Raji (cell line): Measurements from ENCODE around the gene PIK3C2G.

Experiments
- POLR2A ChIP-seq: IDR thresholded peaks from 2 replicates; pipeline ENCODE4 v1.6.1; 2011; ENCODE audit warnings: low read depth, low read length, control low read depth; ENCODE audit not compliant: insufficient read depth

The PIK3C2G gene

DNA sequence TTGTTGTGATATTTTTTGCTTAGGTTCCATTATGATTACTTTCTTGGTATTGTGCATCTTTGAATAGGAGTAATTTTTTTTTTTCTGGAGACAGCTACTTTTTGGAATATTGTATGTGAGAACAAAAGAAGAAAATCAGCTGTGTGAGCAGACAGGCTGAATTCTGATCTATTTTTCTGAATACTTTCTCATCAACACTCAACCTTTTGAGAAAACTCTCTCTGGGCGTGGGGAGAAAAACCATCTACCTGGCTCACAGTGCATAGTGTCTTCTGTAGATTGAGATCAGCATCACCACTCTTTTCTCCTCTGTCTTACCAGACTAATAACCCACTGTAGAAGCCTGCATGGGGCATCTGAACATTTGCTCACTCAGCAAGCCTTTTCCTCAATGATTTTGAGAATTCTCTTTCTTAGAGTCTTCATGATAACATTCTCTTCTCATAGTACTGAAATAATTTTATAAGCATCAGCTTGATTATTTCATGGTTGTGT lies 3.3 kb downstream of the PIK3C2G start:
- TF ChIP-seq POLR2A = no peak

DNA sequence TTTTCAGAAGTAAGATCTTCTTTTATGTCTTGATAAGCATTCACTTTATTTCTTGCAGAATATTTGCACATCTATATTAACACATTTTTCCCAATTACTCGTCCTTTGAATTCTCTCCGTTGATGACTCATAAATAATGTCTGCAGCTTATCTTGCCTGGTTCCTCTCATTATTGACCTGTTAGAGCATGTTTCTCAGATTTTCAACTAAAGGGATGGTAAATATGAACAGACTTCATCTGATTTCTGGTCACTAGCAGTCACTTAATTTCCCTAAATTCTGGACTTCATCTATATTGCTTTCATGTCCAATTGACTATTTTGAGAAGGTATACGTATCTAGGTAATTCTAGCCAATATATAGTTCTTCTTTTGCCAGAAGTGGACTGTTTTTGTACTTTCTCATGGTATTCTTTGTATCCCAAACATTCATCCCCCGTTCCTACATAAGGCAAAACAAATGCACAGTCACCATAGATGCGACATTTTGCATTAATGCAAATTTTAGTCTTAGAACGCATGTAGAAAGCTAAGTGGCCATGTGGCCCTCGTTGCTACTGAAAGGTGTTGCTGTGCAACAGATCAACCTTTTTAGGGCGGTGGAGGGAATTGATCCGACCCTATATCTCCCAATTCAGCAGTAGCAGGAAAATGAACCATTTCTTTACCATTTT lies 6.2 kb downstream of the PIK3C2G start:
- no peak for TF ChIP-seq POLR2A

DNA sequence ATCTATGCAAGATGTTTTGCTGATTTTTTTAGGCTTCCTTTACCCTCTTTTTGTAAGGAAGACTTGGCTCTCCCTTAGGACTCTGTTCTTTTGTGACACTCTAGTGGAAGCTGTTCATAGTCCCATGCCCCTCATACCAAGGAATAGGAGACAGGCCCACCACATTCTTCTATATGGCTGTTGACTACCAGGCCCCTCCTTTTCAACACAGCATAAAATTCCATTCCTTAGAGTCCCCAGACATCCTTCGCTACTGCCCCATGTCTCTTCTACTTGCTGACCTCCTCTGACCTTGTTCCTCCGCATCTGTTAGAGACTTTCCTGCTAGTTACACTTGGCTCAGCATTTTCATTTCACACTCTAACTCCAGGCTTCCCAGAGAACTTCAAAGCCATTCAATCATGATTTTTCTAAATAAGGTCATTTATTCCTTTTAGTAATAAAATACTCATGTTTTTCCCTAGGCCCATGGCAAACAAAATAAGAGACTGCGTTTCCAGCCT lies 9.7 kb downstream of the PIK3C2G start:
- TF ChIP-seq POLR2A = no peak

DNA sequence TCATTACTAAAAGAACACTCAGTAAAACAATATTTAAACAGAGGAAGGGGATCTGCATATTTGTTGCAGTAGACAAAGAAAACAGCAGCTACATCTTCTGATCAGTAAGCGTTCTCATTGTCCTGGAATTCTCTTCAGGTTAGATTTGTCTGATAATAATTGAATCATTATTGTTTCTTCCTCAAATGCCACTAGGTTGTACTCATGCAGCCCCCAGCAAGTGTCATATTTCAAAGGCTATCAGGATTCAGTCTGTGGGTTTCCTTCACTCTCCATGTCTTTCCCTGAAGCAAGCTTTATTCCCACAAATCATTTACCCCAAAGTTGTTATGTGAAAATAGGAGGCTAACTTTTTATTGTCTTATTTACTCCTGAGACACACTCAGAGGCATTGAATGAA lies 14.7 kb downstream of the PIK3C2G start:
- no peak for TF ChIP-seq POLR2A

DNA sequence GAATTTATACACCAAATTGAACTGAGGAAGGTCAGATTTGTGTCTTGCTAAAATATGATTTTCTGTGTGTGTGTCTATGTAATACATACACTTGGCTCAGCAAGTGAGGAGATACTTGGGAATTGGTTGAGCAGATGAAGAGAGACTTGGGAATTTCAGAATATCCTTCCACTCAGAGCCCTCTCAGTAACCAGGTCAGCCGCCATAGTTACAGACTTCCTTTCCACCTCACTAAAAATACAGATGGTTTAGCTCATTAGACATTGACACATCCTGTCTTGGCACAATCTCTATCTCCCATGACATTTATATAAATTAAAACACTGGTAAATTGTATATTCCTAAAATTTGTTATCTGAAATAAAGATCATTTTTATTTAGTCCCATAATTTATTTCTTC lies 15.9 kb downstream of the PIK3C2G start:
- no peak for TF ChIP-seq POLR2A

DNA sequence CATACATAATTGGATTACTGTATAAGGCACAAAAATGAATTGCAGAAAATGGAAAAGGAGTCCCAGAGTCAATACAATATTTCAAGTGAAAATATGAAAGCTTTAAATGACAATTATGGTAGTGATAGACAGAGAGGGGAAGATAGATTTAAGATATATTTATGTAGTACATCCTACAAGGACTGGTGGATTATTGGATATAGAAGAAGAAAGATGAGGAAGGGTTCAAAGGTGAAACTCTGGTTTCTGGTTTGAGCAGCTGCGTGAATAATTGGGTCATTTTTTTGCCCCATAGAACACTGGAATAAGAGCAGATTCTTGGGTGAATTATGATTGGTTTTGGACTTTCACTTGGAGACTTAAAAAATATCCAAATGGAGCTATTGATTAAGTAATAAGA lies 19.4 kb downstream of the PIK3C2G start:
- TF ChIP-seq POLR2A = no peak

DNA sequence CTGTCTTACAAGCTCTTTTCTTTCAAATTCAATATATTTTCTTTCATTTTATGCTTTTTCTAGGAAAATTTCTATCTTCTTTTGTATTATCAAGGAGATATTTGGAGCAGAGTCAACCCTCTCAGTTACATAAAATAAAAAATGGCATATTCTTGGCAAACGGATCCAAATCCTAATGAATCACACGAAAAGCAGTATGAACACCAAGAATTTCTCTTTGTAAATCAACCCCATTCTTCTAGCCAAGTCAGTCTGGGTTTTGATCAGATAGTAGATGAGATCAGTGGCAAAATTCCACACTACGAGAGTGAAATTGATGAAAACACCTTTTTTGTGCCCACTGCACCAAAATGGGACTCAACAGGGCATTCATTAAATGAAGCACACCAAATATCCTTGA lies 20.6 kb downstream of the PIK3C2G start:
- TF ChIP-seq POLR2A = no peak

DNA sequence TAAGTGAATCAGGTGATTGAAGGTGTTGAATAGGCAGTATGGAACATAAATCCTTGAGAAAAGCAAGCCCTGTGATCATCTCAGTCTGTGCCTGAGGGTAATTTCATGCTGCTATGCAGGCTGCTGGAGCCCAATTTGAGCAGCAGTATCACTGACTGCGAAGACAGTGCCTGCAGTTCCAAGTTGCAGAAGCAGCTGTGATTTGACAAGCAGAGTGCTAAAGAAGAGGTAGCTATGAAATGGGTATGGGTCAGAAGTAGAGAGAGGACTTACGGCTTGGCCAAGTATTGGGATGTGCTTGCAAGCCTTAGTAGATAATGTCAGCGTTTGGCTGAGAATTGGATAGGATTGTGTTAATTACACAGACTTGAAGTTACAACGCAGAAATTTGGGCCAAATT lies 22.5 kb downstream of the PIK3C2G start:
- TF ChIP-seq POLR2A = no peak

DNA sequence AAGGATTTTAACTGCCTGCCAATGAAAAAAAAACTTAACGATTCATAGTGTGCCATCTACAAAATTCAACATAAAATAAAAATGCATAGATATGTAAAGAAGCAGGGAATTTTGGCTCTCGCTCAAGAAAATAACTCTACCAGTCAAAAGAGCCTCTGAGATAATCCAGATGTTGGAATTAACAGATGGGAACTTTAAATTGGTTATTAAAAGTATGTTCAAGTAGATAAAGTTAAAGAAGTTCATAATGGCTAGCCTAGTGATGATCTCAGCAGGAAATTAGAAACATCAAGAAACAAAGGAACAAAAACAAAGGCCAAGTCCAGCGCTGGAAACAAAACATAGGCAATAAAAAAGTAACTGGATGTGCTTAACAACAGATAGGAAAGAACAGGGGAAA lies 23.1 kb downstream of the PIK3C2G start:
- no peak for TF ChIP-seq POLR2A

DNA sequence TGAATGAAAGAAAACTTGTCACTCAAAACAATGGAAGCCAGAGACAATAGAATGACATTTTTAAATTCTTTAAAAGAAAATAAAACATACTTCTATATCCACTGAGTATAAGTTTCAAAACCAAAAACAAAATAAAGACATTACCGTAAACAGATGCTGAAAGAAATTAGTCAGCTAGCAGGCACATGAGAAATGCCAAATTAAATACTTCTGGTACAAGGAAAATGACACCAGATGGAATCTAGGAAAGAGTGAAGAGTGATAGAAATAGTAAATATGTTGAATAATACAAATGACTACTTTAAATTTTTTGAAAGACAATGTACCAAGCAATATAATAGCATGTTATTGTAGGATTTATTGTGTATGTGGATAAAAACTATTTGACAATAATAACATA lies 23.8 kb downstream of the PIK3C2G start:
- no peak for TF ChIP-seq POLR2A

DNA sequence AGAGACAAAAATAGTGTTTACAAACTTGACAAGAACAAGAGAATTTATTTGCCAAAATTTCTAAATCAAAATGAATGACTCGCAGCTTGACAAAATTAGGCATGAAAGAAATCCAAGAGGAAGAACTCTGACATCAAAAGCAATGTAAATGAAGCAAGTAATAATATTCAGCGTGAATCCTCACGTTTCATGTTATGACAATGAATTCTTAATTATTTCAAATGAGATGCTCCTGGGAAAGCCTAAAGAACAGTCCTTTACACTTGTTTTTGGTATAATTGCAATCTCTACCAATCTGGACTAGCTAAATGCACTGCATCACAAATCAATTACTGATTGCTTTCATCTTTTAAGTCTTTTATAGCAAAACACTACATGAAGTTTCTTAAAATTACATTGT lies 29.1 kb downstream of the PIK3C2G start:
- no peak for TF ChIP-seq POLR2A

DNA sequence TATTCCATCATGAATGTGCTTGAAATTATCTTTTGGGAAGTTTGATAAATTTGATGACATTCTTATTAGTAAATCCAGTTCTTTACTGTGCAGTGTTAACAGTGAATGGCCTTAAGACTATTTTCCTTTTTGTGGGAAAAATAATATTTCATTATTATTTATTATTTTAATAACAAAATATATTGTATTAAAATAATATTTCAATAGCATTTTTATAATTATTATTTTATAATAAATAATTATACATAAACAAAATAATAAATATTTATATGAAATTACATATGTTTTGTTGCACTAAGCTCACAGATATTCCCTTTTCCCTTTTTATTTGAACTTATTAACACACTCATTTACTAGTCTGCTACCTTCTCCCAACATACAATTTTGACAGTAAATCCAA lies 33.6 kb downstream of the PIK3C2G start:
- no peak for TF ChIP-seq POLR2A

DNA sequence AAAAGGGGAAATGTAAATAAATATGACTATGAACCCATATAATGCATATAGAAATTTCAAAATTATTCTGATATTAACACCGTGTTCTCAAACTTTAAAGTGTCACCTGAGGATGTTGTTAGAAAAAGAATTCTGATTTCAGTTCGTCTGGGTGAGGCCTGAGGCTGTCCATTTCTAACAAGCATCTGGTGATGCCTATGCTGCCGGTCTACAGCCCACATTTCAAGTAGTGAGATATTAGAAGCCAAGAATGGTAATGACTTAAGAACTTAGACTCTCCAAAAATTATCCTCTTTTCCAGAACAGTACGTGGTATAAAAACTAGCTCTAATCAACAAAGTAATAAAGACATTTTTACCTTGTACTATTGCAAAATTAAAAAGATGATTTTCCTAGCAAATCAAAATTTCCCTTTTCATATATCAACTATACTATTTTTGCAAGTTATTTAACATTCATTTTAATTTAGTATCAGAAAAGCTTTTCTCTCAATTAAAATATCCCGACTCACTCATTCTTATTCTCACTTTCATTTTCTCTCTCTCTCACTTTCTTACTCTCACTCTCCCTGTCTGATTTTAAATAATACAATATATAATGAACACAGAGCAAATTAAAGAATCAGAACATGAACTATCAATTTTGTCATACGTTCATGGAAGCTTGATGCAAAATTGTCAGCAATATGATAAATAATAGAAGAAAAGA lies 35.0 kb downstream of the PIK3C2G start:
- TF ChIP-seq POLR2A = no peak

DNA sequence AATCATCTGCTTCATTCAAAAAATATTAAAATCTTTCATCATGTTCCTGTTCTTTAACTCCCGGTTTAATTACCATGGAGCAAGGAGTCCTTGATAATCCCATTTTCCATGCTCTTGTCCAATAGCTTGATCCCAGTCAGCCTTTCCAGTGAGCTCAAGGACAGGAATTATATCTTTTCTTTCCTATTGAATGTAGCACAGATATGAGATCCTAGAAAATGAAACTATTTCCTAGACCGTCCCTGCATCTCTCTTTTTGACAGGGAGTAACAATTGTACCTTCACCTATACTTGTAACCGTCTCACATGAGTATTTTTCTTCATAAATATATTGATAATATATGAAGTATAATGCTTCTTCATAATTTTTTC lies 35.6 kb downstream of the PIK3C2G start:
- no peak for TF ChIP-seq POLR2A

DNA sequence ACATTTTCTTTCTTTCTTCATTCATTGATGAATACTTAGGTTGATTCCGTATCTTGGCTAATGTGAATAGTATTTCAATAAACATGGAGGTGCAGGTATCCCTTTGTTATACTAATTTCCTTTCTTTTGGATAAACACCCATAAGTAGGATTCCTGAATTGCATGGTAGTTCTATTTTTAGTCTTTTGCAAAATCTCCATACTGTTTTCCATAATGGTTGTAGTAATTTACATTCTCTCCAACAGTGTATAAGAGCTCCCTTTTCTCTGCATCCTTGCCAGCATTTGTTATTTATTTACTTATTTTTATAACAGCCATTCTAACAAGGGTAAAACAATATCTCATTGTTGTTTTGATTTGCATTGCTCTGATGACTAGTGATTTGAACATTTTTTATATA lies 36.6 kb downstream of the PIK3C2G start:
- TF ChIP-seq POLR2A = no peak

DNA sequence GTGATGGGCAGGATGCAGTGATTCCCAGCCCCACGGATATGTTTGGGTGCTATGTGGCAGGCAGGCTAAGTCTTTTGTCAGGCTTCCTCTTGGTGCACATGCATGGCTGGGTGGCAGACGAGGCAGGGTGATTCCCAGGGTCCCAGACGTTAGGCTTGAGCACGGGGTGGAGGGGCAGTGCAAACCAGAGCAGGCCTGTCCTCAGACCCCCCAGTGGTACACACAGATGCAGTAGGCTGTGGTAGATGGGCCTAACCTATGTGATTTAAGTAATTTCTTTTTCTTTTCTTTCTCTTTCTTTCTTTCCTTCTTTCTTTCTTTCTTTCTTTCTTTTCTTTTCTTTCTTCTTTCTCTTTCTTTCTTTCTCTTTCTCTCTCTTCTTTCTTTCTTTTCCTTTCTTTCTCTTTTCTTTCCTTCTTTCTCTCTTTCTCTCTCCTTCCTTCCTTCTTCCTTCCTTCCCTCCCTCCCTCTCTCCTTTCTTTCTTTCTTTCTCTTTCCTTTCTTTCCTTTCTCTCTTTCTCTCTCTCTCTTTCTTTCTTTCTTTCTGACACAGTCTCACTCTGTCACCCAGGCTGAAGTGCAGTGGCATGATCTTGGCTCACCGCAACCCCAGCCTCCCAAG lies 41.6 kb downstream of the PIK3C2G start:
- no peak for TF ChIP-seq POLR2A

DNA sequence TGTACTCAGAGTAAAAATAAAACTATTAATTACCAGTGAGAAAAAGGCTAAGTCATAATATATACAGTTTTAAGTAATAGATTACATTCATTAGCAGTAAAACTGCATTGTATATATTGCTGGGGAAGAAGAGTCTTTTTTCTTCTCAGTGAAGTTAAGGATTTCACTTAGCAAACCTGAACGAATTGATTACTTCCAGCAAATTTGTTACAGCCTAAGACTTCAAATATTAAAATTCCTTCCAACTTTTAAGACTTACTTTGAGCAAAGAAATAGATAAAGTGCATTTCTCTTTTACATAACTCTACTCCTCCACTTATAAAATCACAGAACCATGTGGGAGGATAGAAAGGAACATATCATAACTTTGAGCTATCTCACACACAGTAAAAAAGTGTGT lies 43.3 kb downstream of the PIK3C2G start:
- no peak for TF ChIP-seq POLR2A

DNA sequence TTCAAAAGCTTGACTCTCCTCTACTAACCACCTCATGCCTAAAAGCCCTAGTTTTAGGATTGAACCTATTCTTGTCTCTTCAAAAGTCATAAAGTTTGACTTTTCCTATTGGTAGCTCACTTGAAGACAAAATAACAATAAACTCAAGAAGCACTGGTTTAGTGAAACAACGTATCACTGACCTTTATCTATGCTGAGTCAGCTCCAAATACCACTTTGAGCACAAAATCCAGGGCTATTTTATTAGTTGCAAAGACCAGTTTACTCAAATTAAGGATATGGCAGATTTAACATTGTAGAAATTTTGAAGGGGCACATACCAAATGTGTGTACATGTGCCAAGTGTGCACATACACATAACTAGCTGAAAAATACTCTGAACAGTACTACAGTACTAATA lies 45.0 kb downstream of the PIK3C2G start:
- no peak for TF ChIP-seq POLR2A
